Mononuclear cell (primary cell): ENCODE measurements around the gene MAD1L1. TPM values are rescaled to one million over a fixed set of nuclear protein-coding genes. Genes with fewer than 3 reads are reported as not detected.

Experiments
- H3K27me3 ChIP-seq: 2 replicates; pipeline ENCODE4 v1.6.0; 2011; ENCODE audit warnings: low read length, control low read depth; ENCODE audit not compliant: insufficient read depth
- H3K4me1 ChIP-seq: 2 replicates; pipeline ENCODE4 v1.5.1; 2011; ENCODE audit warnings: mild to moderate bottlenecking, low read length, control low read depth; ENCODE audit not compliant: insufficient read depth
- H3K4me3 ChIP-seq: 2 replicates; pipeline ENCODE4 v1.5.1; 2011; ENCODE audit warnings: mild to moderate bottlenecking, low read length, moderate library complexity
- H3K9me3 ChIP-seq: 2 replicates; pipeline ENCODE4 v1.5.1; 2011; ENCODE audit warnings: low read depth, mild to moderate bottlenecking, control low read depth, low read length
- total RNA-seq: library from RNA; depleted of rRNA; stranded (reverse); fragments of >200 nt; gene quantifications from one replicate; pipeline ENCODE4 v1.2.3, GENCODE V29; 2012

The MAD1L1 gene
- total RNA-seq, 1 donor, result 74.2 TPM

- Histone ChIP-seq H3K27me3 (no peaks in the 10 kb centered on the region), H3K4me1 (peaks cover 27% of the 10 kb centered on the region), H3K4me3 (no peak overlapping the region), H3K9me3 (peaks cover 3% of the 10 kb centered on the region)
Measured at GRCh38 chr7:2032030-2032875, 200.5 kb downstream of the MAD1L1 start.

DNA sequence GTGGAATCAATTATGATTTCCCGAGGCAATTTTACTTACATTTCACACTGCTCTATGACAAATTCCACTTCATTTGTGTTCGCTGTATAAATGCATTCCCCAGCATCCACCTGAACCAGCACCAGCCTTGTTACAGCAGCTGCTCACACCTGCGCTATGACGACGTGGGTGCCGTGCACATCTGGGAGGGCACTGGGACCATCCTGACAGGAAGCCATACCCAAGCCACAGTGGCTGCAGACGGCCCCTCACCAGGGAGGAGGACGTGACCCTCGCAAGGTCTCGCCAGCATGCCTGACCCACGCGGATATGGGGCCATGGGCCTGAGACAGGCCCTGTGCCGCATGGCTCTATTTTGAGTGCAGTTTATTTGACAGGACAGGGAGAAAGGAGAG, 201.3 kb downstream of the MAD1L1 start:
- Histone ChIP-seq H3K9me3 (peaks cover 5% of the 10 kb centered on the region), H3K4me3 (no peak overlapping the region), H3K4me1 (peaks cover 23% of the 10 kb centered on the region), H3K27me3 (no peaks in the 10 kb centered on the region)

DNA sequence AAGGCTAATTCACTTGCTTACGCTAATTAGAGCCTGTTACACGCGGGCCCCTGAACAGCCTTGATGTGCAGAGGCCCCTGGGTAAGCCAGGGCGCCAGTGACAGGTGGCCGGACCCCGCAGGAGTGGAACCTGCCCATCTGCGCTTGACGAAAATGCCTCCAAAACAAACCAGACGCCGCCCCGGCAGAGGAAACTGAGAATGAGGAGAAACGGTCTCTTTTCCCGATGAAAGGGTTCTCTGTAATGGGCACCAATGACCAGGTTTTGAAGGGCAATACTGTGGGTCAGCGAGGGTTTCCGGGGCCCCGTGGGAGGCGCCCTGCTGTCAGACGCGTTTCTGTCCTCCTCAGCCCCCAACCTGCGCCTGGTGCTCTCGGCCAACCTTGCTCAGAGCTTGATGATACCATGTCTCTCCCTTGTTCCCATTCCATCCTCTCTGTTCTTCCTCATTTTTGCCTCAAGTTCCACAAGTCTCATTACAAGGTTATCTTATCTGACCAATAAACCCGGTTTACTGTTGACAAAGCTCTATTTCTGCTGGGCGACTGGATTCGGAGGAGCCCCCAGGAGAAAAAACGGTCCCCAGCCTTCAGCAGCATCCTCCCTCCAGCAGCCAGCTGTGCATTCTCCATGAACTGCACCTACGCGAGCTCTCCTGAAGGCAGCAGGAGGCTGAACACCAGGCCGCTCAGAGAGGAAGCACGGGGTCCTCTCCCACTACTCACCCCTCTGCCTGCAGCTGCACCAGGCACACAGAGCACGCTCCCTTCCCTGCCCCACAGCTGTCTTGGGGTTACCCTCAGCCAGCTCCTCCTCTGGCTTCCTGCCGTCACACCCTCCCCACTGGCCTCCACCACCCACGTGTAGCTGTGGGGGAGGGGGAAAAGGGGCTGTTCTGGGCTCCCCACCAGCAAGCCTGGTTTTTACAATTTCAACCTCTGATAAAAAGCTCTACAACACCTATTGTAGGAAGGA, 202.0 kb downstream of the MAD1L1 start:
- Histone ChIP-seq H3K27me3 (no peaks in the 10 kb centered on the region), H3K4me3 (no peak overlapping the region), H3K9me3 (peaks cover 10% of the 10 kb centered on the region), H3K4me1 (peaks cover 23% of the 10 kb centered on the region)

- Histone ChIP-seq H3K9me3 (peaks cover 19% of the 10 kb centered on the region), H3K4me3 (no peak overlapping the region), H3K4me1 (peaks cover 23% of the 10 kb centered on the region), H3K27me3 (no peaks in the 10 kb centered on the region)
Measured at GRCh38 chr7:2029936-2030335, 202.8 kb downstream of the MAD1L1 start.

DNA sequence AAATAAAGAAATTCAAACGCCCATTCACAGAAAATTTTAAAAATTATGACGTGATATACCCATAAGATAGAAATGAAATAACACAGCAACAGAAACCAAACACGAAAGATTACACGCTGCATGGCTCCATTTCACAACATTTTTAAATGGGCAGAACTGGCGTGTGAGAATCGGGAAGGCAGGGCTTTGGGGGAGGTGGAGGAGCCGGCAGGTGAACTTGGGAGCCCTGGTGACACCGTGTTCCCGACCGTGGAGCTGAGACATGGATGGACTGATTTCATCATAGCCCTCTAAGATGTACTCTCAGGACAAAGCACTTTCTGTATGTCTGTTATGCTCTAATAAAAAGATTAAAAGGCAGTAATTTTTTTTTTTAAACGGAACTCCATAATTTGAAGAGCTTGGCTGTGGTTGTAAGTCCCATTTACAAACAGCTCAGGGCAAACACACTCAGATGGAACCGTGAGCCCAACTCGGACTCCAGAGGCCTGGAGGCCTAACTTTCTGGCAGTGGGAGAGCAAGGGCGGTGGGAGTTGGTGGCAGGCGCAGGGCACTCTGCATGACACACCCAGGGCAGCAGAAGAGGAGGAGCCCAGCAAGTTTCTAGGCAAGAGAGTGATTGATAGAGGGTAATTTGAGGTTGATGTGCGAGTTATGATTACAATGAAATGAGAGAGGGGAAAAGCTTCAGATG, 203.4 kb downstream of the MAD1L1 start:
- H3K9me3 ChIP-seq, result peaks cover 23% of the 10 kb centered on the region
- no peaks in the 10 kb centered on the region for H3K27me3 ChIP-seq
- H3K4me1 ChIP-seq, result peaks cover 23% of the 10 kb centered on the region
- H3K4me3 ChIP-seq, result no peak overlapping the region

DNA sequence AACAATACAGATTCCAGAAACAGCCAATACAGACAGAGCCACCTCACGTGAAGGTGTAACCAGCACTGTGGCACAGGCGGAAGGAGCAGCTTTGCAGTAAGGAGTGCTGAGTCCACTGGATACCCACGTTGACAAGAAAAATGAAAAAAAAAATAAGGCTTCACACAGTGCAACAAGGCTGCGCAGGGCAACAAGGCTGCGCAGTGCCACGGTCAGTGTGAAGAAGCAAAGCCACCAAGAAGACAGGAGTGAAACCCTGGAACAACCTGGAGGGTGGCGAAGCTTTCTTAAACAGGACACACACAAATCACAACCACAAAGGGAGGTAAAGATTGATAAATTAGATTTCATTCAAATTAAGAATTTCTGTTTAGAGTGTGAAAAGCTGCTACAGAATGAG, 204.0 kb downstream of the MAD1L1 start:
- no peaks in the 10 kb centered on the region for H3K27me3 ChIP-seq
- H3K9me3 ChIP-seq, result peaks cover 23% of the 10 kb centered on the region
- peaks cover 25% of the 10 kb centered on the region for H3K4me1 ChIP-seq
- H3K4me3 ChIP-seq, result no peak overlapping the region

DNA sequence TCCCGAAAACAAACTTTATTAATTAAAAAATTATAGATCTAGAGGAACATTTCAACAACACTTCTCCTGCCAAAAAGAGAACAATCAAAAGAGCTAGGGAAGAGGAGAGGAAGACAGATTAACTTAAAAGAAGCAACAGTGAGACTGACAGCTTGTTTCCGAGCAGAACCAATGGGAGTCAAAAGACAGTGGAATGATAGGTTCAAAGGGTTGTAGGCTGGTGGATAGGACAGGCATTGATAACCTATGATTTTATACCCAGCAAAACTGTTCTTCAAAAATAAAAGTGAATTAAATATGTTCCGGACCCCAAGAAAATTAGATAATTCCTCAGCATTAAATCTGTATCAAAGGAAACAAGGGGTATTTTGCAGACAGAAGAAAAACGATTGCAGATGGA, 207.6 kb downstream of the MAD1L1 start:
- H3K9me3 ChIP-seq, result peaks cover 23% of the 10 kb centered on the region
- H3K27me3 ChIP-seq, result no peaks in the 10 kb centered on the region
- H3K4me1 ChIP-seq, result peaks cover 25% of the 10 kb centered on the region
- no peak overlapping the region for H3K4me3 ChIP-seq

DNA sequence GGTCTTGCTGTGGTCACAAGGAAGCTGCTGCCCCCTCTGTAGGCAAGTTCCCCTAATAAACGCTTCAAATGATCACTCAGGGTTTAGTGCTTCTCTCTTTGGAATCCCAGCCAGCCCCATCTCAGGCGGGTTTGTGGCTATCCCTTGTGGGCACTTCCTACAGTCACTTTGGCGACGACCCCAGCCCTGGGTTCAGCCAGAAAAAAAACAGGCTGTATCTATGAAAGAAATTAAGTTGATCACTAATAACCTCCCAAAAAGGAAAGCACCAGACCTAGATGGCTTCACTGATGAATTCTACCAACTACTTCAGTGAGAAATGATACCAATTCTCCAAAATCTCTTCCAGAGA, 208.2 kb downstream of the MAD1L1 start:
- Histone ChIP-seq H3K27me3 (no peaks in the 10 kb centered on the region), H3K9me3 (peaks cover 23% of the 10 kb centered on the region), H3K4me3 (no peak overlapping the region), H3K4me1 (peaks cover 31% of the 10 kb centered on the region)

GRCh38 chr7:2023877-2024566, 208.7 kb downstream of the MAD1L1 start:
- H3K4me1 ChIP-seq, result peaks cover 37% of the 10 kb centered on the region
- H3K27me3 ChIP-seq, result no peaks in the 10 kb centered on the region

DNA sequence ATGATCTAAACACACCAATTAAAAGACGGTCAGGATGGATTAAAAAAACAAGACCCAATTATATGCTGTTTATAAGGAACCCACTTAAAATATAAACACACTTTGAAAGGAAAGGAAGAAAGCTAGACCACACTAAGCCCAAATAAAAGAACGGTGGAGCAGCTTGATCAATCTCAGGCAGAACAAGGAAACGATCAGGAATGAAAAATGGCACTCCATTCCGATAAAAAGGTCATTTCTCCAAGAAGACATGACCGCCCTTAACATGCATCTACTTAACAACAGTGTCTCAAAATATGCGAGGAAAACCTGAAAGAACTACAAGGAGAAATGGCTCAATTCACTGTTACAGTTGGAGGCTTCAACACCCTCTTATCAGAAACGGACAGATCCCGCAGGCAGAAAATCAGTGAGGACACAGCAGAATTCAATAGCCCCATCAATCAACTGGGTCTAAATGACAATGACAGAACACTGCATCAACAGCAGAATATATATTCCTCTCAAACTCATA, 210.0 kb downstream of the MAD1L1 start:
- Histone ChIP-seq H3K4me1 (peaks cover 49% of the 10 kb centered on the region), H3K27me3 (no peaks in the 10 kb centered on the region)

More at GRCh38 chr7:2023877-2024566, 208.7 kb downstream of the MAD1L1 start:
- H3K4me3 ChIP-seq, result no peak overlapping the region
- H3K9me3 ChIP-seq, result peaks cover 23% of the 10 kb centered on the region

GRCh38 chr7:2022021-2022409, 210.7 kb downstream of the MAD1L1 start:
- Histone ChIP-seq H3K9me3 (peaks cover 17% of the 10 kb centered on the region), H3K4me1 (peaks cover 51% of the 10 kb centered on the region), H3K4me3 (no peak overlapping the region), H3K27me3 (no peaks in the 10 kb centered on the region)

More for the DNA sequence above, 210.0 kb downstream of the MAD1L1 start:
- Histone ChIP-seq H3K4me3 (no peak overlapping the region), H3K9me3 (peaks cover 23% of the 10 kb centered on the region)

DNA sequence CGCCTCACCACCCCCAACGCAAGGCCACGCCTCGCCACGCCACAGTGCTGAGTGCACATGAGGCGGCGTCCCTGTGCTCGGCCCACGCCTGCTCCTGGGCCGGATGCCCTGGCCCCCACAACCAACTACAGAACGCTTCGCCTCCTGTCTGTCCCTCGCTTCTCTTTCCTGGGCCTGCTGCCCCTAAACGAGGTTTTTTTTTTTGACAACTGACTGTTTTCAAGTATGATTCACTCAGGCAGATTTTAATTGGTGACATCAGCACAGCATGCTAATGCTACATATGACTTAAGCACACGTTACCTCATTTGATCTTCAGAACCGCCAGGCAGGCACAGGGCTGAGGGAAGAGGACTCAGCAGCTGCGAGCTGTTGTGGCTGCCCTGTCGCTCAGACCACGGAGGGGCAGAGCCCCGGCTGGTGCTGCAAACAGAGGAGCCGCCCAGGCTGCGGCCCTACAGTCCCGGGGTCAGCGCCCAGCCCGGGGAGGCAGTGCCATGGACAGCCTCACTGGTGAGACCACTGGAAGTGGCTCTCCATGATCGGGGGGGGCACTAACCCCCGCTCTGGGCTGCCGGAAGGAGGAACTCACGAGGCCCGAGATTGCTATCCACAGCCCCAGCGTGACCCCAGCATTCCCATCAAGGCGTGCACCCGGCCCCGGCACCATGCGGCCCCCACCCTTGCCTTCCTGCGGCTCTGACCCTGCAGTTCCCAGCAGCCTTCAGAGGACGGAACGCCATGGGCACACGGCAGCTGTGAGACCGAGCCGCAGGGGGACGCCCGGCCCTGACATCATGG, 212.8 kb downstream of the MAD1L1 start:
- Histone ChIP-seq H3K4me3 (no peak overlapping the region), H3K27me3 (no peaks in the 10 kb centered on the region), H3K9me3 (peaks cover 4% of the 10 kb centered on the region), H3K4me1 (peaks cover 51% of the 10 kb centered on the region)

GRCh38 chr7:2019461-2019710, 213.4 kb downstream of the MAD1L1 start:
- no peaks in the 10 kb centered on the region for H3K9me3 ChIP-seq
- peaks cover 47% of the 10 kb centered on the region for H3K4me1 ChIP-seq
- peak overlapping the region; percentile 20 for H3K4me3 ChIP-seq
- H3K27me3 ChIP-seq, result no peaks in the 10 kb centered on the region
